ENCODE data around the gene SBK2.
"Not testable (repeated sequence)": the region's sequence is repeated elsewhere in the genome, so short reads cannot be mapped to it uniquely, and the experiment has no call there.

Gene SBK2

GRCh38 chr19:55535965-55536350 is 975 bp downstream of the SBK2 start:
- in situ Hi-C loops (cut with MboI; ENCODE audit: low sequenced_read_pairs) = no loop called here

- in situ Hi-C loops (cut with MboI; ENCODE audit: low sequenced_read_pairs) = no loop called here
Observed at GRCh38 chr19:55535173-55535964, 1.6 kb downstream of the SBK2 start.

GRCh38 chr19:55534280-55534679 is 2.7 kb downstream of the SBK2 start:
- in situ Hi-C loops (cut with MboI; ENCODE audit: low sequenced_read_pairs) = not testable (repeated sequence)

- in situ Hi-C loops (cut with MboI; ENCODE audit: low sequenced_read_pairs) = no loop called here
Observed at GRCh38 chr19:55530996-55531395, 5.9 kb downstream of the SBK2 start.

GRCh38 chr19:55529636-55530234 is 7.2 kb downstream of the SBK2 start:
- in situ Hi-C loops (cut with MboI; ENCODE audit: low sequenced_read_pairs) = no loop called here

GRCh38 chr19:55528030-55528803 is 8.7 kb downstream of the SBK2 start:
- in situ Hi-C loops (cut with MboI; ENCODE audit: low sequenced_read_pairs) = no loop called here

- in situ Hi-C loops (cut with MboI; ENCODE audit: low sequenced_read_pairs) = no loop called here
Observed at GRCh38 chr19:55527197-55528029, 9.5 kb downstream of the SBK2 start.

- in situ Hi-C loops (cut with MboI; ENCODE audit: low sequenced_read_pairs) = no loop called here
Observed at GRCh38 chr19:55526216-55527196, 10.4 kb downstream of the SBK2 start.

- in situ Hi-C loops (cut with MboI; ENCODE audit: low sequenced_read_pairs) = no loop called here
Observed at GRCh38 chr19:55525289-55526101, 11.4 kb downstream of the SBK2 start.

GRCh38 chr19:55520691-55521292 is 16.1 kb downstream of the SBK2 start:
- in situ Hi-C loops (cut with MboI; ENCODE audit: low sequenced_read_pairs) = no loop called here

- in situ Hi-C loops (cut with MboI; ENCODE audit: low sequenced_read_pairs) = no loop called here
Observed at GRCh38 chr19:55519451-55520311, 17.3 kb downstream of the SBK2 start.

- in situ Hi-C loops (cut with MboI; ENCODE audit: low sequenced_read_pairs) = no loop called here
Observed at GRCh38 chr19:55516878-55517620, 19.9 kb downstream of the SBK2 start.

- in situ Hi-C loops (cut with MboI; ENCODE audit: low sequenced_read_pairs) = no loop called here
Observed at GRCh38 chr19:55508120-55508519, 28.8 kb downstream of the SBK2 start.

- in situ Hi-C loops (cut with MboI; ENCODE audit: low sequenced_read_pairs) = no loop called here
Observed at GRCh38 chr19:55504981-55505380, 32.0 kb downstream of the SBK2 start.

GRCh38 chr19:55504252-55504603 is 32.7 kb downstream of the SBK2 start:
- in situ Hi-C loops (cut with MboI; ENCODE audit: low sequenced_read_pairs) = no loop called here

GRCh38 chr19:55503502-55504251 is 33.3 kb downstream of the SBK2 start:
- in situ Hi-C loops (cut with MboI; ENCODE audit: low sequenced_read_pairs) = no loop called here
